Spinal cord (tissue), 10 donors: ENCODE data around the gene CDSN. TPM values are rescaled to one million over a fixed set of nuclear protein-coding genes. Genes with fewer than 3 reads are reported as not detected.
"Not testable (repeated sequence)": the region's sequence is repeated elsewhere in the genome, so short reads cannot be mapped to it uniquely, and the experiment has no call there.

Source experiments
- DNase-seq, 6 donors: peaks; one replicate each; pipeline versions ENCODE4 v3.0.0 to v3.0.0-alpha.2; 2013 to 2015; ENCODE audit warnings: low spot score in 6 of 6, low read depth in 4 of 6
- H3K27ac ChIP-seq: one replicate; pipeline ENCODE4 v1.5.1; 2013; ENCODE audit warnings: low read depth, low read length, control low read depth
- H3K27me3 ChIP-seq: one replicate; pipeline ENCODE4 v1.6.1; 2013; ENCODE audit warnings: low read length; ENCODE audit not compliant: control insufficient read depth, insufficient read depth
- H3K36me3 ChIP-seq: one replicate; pipeline ENCODE4 v1.6.1; 2013; ENCODE audit warnings: low read length; ENCODE audit not compliant: control insufficient read depth, insufficient read depth
- H3K4me1 ChIP-seq: one replicate; pipeline ENCODE4 v1.6.1; 2013; ENCODE audit warnings: low read length; ENCODE audit not compliant: control insufficient read depth, insufficient read depth
- H3K4me3 ChIP-seq: one replicate; pipeline ENCODE4 v1.5.1; 2013; ENCODE audit warnings: low read depth, low read length, control low read depth
- H3K9me3 ChIP-seq: one replicate; pipeline ENCODE4 v1.6.1; 2013; ENCODE audit warnings: low read length; ENCODE audit not compliant: control insufficient read depth, insufficient read depth
- WGBS: methylation state at CpG from one replicate; pipeline ENCODE4 v1.1.5; 2013; ENCODE audit warnings: missing lambda C conversion rate; ENCODE audit not compliant: insufficient coverage; 5-methylcytosine and 5-hydroxymethylcytosine counted together
- long read RNA-seq, 4 donors: transcript quantifications; one replicate each; lab custom pipeline, GENCODE V29; 2026
- polyA plus RNA-seq, 2 donors: library from polyadenylated mRNA; unstranded; fragments of 120-200 nt; gene quantifications; one replicate each; pipeline ENCODE4 v1.2.1, GENCODE V29; 2013; ENCODE audit not compliant: insufficient read length in 2 of 2
- total RNA-seq, 2 donors: library from RNA; depleted of rRNA in 1 of 2; stranded (reverse); fragments of 120-200 nt in 1 of 2; fragments of >200 nt in 1 of 2; gene quantifications; one replicate each; pipeline versions ENCODE4 v1.2.3 to v1.2.4, GENCODE V29; 2013 to 2014
- donor health status: healthy.

The CDSN gene, protein sequence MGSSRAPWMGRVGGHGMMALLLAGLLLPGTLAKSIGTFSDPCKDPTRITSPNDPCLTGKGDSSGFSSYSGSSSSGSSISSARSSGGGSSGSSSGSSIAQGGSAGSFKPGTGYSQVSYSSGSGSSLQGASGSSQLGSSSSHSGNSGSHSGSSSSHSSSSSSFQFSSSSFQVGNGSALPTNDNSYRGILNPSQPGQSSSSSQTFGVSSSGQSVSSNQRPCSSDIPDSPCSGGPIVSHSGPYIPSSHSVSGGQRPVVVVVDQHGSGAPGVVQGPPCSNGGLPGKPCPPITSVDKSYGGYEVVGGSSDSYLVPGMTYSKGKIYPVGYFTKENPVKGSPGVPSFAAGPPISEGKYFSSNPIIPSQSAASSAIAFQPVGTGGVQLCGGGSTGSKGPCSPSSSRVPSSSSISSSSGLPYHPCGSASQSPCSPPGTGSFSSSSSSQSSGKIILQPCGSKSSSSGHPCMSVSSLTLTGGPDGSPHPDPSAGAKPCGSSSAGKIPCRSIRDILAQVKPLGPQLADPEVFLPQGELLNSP
- total RNA-seq (not detected), polyA plus RNA-seq (under 1 TPM in 1 of 2 donors, not detected in 1; 0.09 TPM)
- long read RNA-seq, donor 1 = 0 reads
- long read RNA-seq, donor 2 = 0 reads
- long read RNA-seq, donor 3 = 0 reads
- long read RNA-seq, donor 4 = 0 reads

DNA sequence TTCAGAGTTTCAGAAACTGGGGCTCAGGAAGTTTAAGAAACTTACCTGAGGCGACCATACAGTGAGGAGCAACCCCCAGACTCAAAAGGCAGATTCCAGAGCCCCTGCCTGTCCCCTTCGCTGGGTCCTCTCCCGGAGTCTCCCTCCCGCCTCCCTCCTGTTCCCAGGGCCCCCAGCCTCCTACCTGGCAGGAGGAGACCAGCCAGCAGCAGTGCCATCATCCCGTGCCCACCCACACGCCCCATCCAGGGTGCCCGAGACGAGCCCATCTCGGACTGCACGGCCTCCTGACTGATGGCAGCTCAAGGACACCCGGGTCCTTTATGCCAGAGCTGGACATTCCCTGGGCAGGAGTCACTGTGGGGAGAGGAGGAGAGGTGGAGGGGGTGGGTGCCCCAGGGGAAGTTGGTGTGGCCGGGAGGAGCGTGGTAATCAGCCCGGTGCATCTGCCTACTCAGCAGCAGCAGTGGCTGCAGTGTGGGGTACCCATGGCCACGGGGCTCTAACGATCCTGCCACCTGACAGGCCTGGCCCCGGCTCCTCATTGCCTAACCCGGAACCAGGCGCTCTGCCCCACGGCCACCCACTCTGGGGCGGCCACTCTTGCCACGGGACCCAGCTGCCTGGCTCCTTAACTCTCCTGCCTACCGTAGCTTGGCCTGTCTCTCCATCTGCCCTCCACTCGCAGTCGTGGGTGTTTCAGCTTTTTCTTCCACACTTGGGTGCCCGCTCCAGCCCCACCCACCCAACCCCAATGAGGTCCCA, at the start of gene CDSN:
TSS of gene CDSN (minus strand) at position 296 of the 765 bp plus-strand sequence. CDS start at position 269, 27 bp downstream.
- DNase-seq = no peak
- no peak within 1 kb of the TSS for H3K27ac ChIP-seq
- H3K27me3 ChIP-seq = no peaks in the 10 kb centered on the region
- no peaks in the 10 kb centered on the region for H3K36me3 ChIP-seq
- H3K4me3 ChIP-seq = no peak within 1 kb of the TSS
- WGBS = 87% methylated on average over 25 of the region's 26 CpGs
- no peaks in the 10 kb centered on the region for H3K9me3 ChIP-seq
- H3K4me1 ChIP-seq = peaks cover 18% of the 10 kb centered on the region

DNA sequence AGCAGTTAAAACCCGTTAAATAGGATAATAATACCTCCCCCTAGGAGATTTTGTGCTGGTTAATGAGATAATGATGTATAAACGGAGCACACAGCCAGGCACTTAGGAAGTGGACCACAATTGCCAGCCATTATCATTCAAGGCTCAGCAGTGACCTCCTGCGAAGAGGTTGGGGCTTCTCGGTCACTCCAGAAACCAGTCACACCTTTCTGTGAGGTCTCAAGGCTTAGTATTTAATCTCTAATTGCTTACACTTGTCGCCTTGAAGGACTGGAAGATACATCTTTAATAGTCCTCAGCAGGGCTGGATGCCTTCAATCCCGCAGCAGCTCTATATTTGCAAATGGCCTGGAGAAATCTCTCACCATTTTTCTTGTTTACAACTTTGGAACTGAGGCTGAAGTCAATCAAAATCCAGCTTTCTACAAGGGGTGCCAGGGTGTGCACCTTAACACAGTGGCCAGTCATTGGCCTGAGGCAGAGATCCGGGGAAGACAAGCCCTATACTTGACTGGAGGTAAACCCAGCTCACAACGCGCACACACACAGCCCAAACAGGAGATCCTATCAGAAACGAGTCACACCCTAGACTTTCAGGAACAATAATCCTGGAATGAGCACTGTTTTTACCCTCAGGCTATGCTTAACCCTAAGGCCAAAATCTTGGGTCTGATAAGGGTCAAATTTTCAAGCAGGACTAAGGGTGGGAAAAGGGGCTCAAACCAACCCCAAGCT, 49.0 kb upstream of the CDSN start:
- H3K36me3 ChIP-seq = no peaks in the 10 kb centered on the region
- 41% methylated on average over 8 of the region's 10 CpGs for WGBS
- no peak overlapping the region for H3K27ac ChIP-seq
- no peaks in the 10 kb centered on the region for H3K9me3 ChIP-seq
- no peak for DNase-seq
- H3K4me3 ChIP-seq = no peak overlapping the region
- H3K4me1 ChIP-seq = no peaks in the 10 kb centered on the region
- peaks cover 14% of the 10 kb centered on the region for H3K27me3 ChIP-seq

DNA sequence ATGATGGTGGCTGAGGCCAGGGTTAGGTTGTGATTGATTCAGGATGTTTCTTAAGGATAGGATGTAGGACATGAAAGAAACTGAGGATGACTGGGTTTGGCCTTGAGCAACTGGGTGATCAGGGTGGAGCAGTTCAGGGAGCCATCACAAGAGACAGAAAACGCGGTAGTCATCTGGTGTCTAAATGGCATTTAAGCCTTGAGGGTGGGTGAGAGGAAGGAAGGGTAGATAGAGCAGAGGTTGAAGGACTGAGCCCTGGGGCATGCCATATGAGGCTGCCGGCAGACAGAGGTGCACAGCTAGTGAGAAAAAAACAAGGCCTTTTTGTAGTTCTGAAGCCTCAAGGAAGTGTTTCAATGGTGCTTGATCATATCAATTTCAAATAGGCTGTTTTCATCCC, 48.4 kb upstream of the CDSN start:
- Histone ChIP-seq H3K9me3 (no peaks in the 10 kb centered on the region), H3K27ac (no peak overlapping the region), H3K27me3 (peaks cover 14% of the 10 kb centered on the region), H3K4me1 (no peaks in the 10 kb centered on the region), H3K4me3 (no peak overlapping the region), H3K36me3 (no peaks in the 10 kb centered on the region)
- WGBS = 31% methylated on average over 2 of the region's 3 CpGs
- no peak for DNase-seq

DNA sequence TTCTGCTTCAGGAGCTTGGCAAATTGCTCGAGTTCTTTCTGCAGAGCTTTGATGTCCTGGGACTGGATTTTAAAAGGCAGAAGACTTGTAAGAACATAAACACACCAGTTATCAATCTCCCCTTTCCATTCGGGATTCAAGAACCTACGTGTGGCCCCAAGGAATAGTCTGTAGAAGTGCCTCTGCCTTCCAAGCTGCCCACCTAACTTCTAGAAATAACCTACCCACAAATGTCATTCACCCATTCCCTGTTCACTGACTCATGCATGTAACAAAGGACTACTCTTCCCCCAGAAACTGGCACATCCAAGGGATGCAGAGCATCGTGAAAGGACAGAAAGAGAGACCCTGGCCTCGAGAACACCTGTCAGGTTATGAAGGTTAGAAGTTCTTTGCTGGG, 45.7 kb upstream of the CDSN start:
- H3K27ac ChIP-seq = no peak overlapping the region
- H3K27me3 ChIP-seq = peaks cover 13% of the 10 kb centered on the region
- peaks cover 5% of the 10 kb centered on the region for H3K4me1 ChIP-seq
- WGBS = 83% methylated on average over 1 of the region's 5 CpGs
- H3K36me3 ChIP-seq = peaks cover 13% of the 10 kb centered on the region
- no peak overlapping the region for H3K4me3 ChIP-seq
- H3K9me3 ChIP-seq = no peaks in the 10 kb centered on the region
- DNase-seq = no peak

DNA sequence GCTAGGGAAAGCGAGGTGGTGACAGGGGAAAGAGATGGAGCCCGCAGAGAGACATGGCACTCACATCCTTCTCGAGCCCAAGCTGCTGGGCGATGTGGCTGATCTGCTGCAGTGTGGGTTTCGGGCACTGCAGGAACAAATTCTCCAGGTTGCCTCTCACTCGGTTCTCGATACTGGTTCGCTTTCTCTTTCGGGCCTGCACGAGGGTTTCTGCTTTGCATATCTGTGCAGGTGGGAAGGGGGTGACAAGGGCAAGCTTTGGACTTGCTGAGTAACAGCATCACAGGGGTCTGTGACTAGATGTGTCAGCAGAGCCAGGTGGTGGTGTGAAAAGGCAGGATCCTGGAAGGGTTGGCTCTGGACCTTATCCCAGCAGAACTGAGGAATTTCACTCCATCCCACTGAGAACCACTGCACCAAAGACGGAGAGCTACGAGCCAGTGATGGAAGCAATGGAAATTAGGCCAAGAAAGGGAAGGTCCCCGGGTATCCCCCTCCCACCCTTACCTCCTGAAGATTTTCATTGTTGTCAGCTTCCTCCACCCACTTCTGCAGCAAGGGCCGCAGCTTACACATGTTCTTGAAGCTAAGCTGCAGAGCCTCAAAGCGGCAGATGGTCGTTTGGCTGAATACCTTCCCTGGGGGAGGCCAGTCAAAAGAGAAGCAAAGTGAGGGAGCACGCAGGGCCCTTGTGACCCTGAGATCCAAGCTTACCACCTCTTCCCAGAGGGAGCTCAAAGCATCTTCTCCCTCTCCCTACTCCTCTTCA, 45.0 kb upstream of the CDSN start:
- not testable (repeated sequence) for H3K27me3 ChIP-seq, DNase-seq, H3K4me1 ChIP-seq, H3K27ac ChIP-seq, H3K9me3 ChIP-seq, H3K4me3 ChIP-seq
- 75% methylated on average over 14 of the region's 17 CpGs for WGBS
- peaks cover 13% of the 10 kb centered on the region for H3K36me3 ChIP-seq

DNA sequence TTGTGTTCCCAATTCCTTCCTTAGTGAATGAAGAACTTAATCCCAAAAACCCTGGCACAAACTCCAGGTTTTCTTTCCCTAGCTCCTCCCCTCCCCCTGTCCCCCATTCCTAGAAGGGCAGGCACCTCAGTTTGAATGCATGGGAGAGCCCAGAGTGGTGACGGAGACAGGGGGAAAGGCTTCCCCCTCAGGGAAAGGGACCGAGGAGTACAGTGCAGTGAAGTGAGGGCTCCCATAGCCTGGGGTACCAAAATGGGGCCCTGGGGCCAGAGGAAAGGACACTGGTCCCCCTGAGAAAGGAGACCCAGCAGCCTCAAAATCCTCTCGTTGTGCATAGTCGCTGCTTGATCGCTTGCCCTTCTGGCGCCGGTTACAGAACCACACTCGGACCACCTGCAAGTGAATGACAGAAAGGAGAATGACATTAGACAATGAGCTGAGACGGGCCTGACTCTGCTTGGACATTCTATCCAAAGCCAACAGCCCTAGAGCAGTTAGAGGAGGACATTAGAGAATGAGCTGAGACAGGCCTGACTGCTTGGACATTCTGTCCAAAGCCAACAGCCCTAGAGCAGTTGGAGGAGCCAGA, 44.3 kb upstream of the CDSN start:
- H3K27ac ChIP-seq, DNase-seq, H3K27me3 ChIP-seq, H3K4me1 ChIP-seq, H3K4me3 ChIP-seq, H3K9me3 ChIP-seq: not testable (repeated sequence)
- WGBS = 93% methylated on average over 3 of the region's 9 CpGs
- peaks cover 13% of the 10 kb centered on the region for H3K36me3 ChIP-seq

DNA sequence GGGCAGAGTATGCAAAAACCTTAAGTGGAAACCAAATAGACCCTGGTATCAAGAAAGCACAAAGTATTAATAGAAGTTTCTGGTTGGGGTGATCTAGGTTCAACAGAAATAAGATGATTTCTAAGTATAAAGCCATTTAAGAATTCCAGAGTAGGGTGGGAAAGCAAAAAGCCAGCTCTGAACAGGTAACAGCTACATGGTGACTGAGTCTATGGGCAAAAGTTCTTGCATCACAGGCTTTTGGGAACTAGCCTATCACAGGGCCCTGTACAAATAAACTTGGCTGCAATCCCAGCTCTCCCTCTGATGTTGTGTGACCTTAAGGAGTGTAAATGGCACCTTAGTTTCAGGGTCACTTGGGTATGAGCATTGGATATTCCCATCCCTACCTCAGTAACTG, 43.7 kb upstream of the CDSN start:
- H3K9me3 ChIP-seq = no peaks in the 10 kb centered on the region
- peaks cover 13% of the 10 kb centered on the region for H3K4me1 ChIP-seq
- no peak overlapping the region for H3K4me3 ChIP-seq
- H3K27me3 ChIP-seq = no peaks in the 10 kb centered on the region
- DNase-seq = no peak
- peaks cover 13% of the 10 kb centered on the region for H3K36me3 ChIP-seq
- H3K27ac ChIP-seq = no peak overlapping the region

DNA sequence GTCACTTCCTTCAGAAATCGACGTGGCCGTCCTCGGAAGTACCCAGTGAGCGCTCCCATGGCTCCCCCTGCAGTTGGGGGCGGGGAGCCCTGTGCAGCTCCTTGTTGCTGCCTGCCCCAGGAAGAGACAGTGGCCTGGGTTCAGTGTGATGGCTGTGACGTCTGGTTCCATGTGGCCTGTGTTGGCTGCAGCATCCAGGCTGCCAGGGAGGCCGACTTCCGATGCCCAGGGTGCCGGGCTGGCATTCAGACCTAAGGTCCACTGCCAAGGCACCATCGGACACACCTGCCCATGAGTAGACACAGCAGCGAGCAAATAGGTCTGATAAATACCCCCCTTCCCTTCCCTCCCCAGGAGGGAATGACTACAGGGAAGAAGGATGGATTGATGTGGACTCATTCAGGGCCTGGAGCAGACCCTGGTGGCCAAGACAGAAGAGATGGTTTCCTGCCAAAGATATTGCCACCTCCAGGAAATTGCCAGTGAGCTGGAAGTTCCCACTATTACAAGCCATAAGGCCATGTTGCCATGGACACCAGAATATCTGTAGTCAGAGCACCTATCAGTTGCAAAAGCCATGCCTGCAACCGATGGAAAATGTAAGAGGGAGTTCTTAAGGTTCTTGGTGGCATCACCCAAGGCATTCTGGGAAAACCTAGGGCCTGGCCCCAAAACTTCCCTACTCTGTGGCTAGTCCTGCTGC, 42.4 kb upstream of the CDSN start:
- Histone ChIP-seq H3K27ac (no peak overlapping the region), H3K27me3 (no peaks in the 10 kb centered on the region), H3K36me3 (peaks cover 13% of the 10 kb centered on the region), H3K4me1 (peaks cover 18% of the 10 kb centered on the region), H3K4me3 (no peak overlapping the region), H3K9me3 (no peaks in the 10 kb centered on the region)
- WGBS = 85% methylated on average over 11 of the region's 13 CpGs
- DNase-seq = peak in 2 of 6 donors; percentile 13 to 28
